ENCODE measurements around the gene FSHR. TPM values are rescaled to one million over a fixed set of nuclear protein-coding genes. Genes with fewer than 3 reads are reported as not detected.
A peak's percentile ranks its signal among the peaks of the same experiment; 100 is the strongest.

The FSHR gene
- total RNA-seq, 2 experiments from 2014 or later, result not detected

- Mint-ChIP-seq H3K27ac (no peak overlapping the region), H3K4me3 (no peak overlapping the region), H3K9me3 (ENCODE audit: insufficient read depth) (no peaks in the 10 kb centered on the region), H3K4me1 (ENCODE audit: low read depth) (no peaks in the 10 kb centered on the region), H3K27me3 (ENCODE audit: low read depth) (no peaks in the 10 kb centered on the region), H3K36me3 (ENCODE audit: low read depth) (no peaks in the 10 kb centered on the region)
- POLR2A ChIA-PET, result no interaction called here
- ATAC-seq (no peak), DNase-seq (no peak)
- CTCF ChIA-PET, result no interaction called here
Measured at GRCh38 chr2:48971801-48972200, 182.5 kb downstream of the FSHR start.

DNA sequence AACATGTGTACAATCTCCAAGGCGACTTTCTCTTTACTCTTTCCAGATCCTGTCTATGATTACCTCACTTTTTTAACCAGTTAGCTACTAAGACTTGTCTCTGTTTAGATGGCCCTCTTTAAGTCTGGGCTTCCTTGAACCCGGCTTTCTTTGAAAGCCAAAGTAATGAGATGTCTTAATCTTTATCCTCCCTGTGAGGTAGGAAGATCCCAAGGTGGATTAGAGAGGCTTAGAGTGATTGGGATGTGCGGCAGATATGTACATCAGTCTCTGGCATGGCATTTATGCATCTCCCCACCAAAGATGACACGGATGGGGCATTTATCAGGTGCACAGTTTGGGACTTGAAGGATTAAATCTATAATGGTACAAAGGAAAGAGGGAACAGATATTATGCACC lies 186.3 kb downstream of the FSHR start:
- no peak for DNase-seq
- Mint-ChIP-seq H3K9me3 (ENCODE audit: insufficient read depth) (no peaks in the 10 kb centered on the region), H3K4me1 (ENCODE audit: low read depth) (no peaks in the 10 kb centered on the region), H3K36me3 (ENCODE audit: low read depth) (no peaks in the 10 kb centered on the region), H3K27me3 (ENCODE audit: low read depth) (no peaks in the 10 kb centered on the region), H3K4me3 (no peak overlapping the region), H3K27ac (no peak overlapping the region)
- ATAC-seq, result no peak
- POLR2A ChIA-PET, result no interaction called here
- CTCF ChIA-PET, result no interaction called here

GRCh38 chr2:48965204-48965603 lies 189.1 kb downstream of the FSHR start:
- no peaks in the 10 kb centered on the region for H3K9me3 Mint-ChIP-seq (ENCODE audit: insufficient read depth)
- DNase-seq (no peak), ATAC-seq (no peak)
- no peaks in the 10 kb centered on the region for H3K27me3 Mint-ChIP-seq (ENCODE audit: low read depth)
- ChIA-PET CTCF (no interaction called here), POLR2A (no interaction called here)
- H3K4me1 Mint-ChIP-seq (ENCODE audit: low read depth), result no peaks in the 10 kb centered on the region
- H3K27ac Mint-ChIP-seq, result no peak overlapping the region
- H3K4me3 Mint-ChIP-seq, result no peak overlapping the region
- H3K36me3 Mint-ChIP-seq (ENCODE audit: low read depth), result no peaks in the 10 kb centered on the region

DNA sequence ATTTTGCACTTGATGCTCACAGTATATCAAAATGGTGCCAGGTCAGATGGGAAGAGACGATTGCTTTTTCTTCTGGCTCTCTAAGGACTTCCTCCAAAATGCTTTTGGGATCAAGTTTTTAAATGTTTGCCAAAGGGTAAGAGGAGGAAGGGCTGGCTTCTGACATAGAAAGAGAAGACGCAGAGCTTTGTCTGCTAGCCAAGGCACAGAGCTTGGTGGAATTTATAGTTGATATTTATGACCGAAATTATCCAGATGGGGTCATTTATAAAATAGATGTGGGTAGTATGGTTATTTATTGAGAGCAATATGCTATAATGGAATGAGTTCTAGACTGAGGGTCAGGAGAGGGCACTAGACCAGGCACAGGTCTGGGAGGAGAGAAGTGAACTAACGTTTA lies 193.3 kb downstream of the FSHR start:
- Mint-ChIP-seq H3K9me3 (ENCODE audit: insufficient read depth) (no peaks in the 10 kb centered on the region), H3K36me3 (ENCODE audit: low read depth) (no peaks in the 10 kb centered on the region), H3K27ac (no peak overlapping the region), H3K4me1 (ENCODE audit: low read depth) (no peaks in the 10 kb centered on the region), H3K4me3 (no peak overlapping the region), H3K27me3 (ENCODE audit: low read depth) (no peaks in the 10 kb centered on the region)
- POLR2A ChIA-PET, result no interaction called here
- no peak for DNase-seq
- no peak for ATAC-seq
- CTCF ChIA-PET, result no interaction called here

DNA sequence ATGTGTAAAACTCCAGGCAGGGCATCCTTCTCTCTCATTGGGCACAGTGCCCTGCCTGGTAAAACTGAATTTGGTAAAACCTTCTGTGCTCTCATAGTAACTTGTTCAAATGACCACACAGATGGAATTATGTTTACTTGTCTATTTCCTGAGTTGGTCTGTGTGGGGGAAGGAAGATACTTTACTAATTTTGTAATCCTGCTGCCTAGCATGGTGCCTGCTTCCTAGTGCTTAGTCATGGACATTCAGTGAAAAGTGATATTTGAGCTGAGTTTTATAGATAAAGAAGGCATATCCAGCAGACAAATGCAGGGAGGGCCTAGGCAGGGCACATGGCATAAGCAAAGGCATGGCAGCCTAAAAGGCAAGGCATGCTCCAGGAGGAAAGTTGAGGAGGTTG lies 199.4 kb downstream of the FSHR start:
- no peak for ATAC-seq
- POLR2A ChIA-PET, result no interaction called here
- H3K4me3 Mint-ChIP-seq, result no peak overlapping the region
- H3K9me3 Mint-ChIP-seq (ENCODE audit: insufficient read depth), result no peaks in the 10 kb centered on the region
- no peaks in the 10 kb centered on the region for H3K27me3 Mint-ChIP-seq (ENCODE audit: low read depth)
- H3K4me1 Mint-ChIP-seq (ENCODE audit: low read depth), result no peaks in the 10 kb centered on the region
- DNase-seq, result no peak
- no peak overlapping the region for H3K27ac Mint-ChIP-seq
- H3K36me3 Mint-ChIP-seq (ENCODE audit: low read depth), result no peaks in the 10 kb centered on the region
- CTCF ChIA-PET, result no interaction called here

DNA sequence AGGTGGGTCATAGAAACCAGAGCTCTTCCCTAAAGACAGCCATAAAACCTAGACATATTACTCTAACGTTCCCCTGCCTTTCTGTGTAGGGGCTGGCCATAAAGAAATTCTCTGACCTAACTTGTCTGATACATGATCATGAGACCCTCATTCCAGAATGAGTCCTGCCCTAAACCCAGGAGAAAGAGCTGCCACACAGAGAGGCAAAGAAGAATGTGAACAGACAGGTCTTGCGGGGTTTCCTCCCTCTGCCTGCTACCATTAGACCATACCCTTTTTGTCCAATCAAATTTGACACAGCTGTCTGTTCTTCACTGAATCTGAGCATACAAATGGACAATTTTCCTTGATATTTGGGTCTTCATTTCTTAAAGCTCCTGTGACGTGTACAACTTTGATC lies 200.0 kb downstream of the FSHR start:
- H3K36me3 Mint-ChIP-seq (ENCODE audit: low read depth), result no peaks in the 10 kb centered on the region
- DNase-seq, result no peak
- no peaks in the 10 kb centered on the region for H3K27me3 Mint-ChIP-seq (ENCODE audit: low read depth)
- no peaks in the 10 kb centered on the region for H3K4me1 Mint-ChIP-seq (ENCODE audit: low read depth)
- H3K9me3 Mint-ChIP-seq (ENCODE audit: insufficient read depth), result no peaks in the 10 kb centered on the region
- no peak for ATAC-seq
- no peak overlapping the region for H3K27ac Mint-ChIP-seq
- H3K4me3 Mint-ChIP-seq, result no peak overlapping the region
- POLR2A ChIA-PET, result no interaction called here
- CTCF ChIA-PET, result no interaction called here

GRCh38 chr2:48952614-48953013 lies 201.7 kb downstream of the FSHR start:
- Mint-ChIP-seq H3K27ac (no peak overlapping the region), H3K4me3 (no peak overlapping the region), H3K9me3 (ENCODE audit: insufficient read depth) (no peaks in the 10 kb centered on the region), H3K4me1 (ENCODE audit: low read depth) (no peaks in the 10 kb centered on the region), H3K36me3 (ENCODE audit: low read depth) (no peaks in the 10 kb centered on the region), H3K27me3 (ENCODE audit: low read depth) (no peaks in the 10 kb centered on the region)
- no peak for ATAC-seq
- DNase-seq, result no peak
- CTCF ChIA-PET, result no interaction called here
- POLR2A ChIA-PET, result no interaction called here

- POLR2A ChIA-PET, result no interaction called here
- ATAC-seq, result no peak
- DNase-seq, result no peak
- no peaks in the 10 kb centered on the region for H3K9me3 Mint-ChIP-seq (ENCODE audit: insufficient read depth)
- H3K4me1 Mint-ChIP-seq (ENCODE audit: low read depth), result no peaks in the 10 kb centered on the region
- H3K27ac Mint-ChIP-seq, result no peak overlapping the region
- H3K36me3 Mint-ChIP-seq (ENCODE audit: low read depth), result no peaks in the 10 kb centered on the region
- CTCF ChIA-PET, result no interaction called here
- no peaks in the 10 kb centered on the region for H3K27me3 Mint-ChIP-seq (ENCODE audit: low read depth)
- H3K4me3 Mint-ChIP-seq, result no peak overlapping the region
Measured at GRCh38 chr2:48952143-48952542, 202.2 kb downstream of the FSHR start.

DNA sequence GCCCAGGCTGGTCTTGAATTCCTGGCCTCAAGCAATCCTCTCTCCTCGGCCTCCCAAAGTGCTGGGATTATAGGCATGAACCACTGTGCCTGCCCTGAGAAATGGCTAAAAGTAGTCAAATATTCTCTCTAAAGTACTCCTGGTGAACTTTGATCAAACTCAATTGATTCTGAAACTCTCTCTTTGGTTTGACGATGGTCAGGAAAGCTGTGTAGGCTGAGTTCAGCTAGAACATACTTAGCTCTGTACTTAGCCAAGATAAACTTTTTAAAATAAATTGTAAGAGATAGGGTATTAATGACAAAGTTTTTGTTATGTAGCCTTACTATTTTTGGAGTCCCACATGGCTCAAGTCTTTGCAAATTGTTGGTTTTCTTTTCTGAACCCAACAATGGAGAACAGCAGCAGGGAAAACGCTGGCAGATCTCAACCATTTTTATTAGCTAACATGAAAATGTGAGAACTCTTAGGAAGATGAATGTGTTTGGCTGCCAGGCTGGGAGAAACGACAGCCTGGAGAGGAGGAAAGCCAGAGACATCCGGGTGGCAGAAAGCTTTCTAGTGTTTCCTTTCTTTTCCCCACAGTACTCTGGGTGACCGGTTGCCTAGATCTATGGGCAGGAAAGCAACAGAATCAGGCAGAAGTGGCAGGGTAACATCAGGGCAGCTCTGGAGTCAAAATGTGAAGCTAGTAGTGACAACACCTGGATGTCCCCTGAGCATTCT lies 205.8 kb downstream of the FSHR start:
- Mint-ChIP-seq H3K4me3 (no peak overlapping the region), H3K4me1 (ENCODE audit: low read depth) (no peaks in the 10 kb centered on the region), H3K9me3 (ENCODE audit: insufficient read depth) (no peaks in the 10 kb centered on the region), H3K27me3 (ENCODE audit: low read depth) (no peaks in the 10 kb centered on the region), H3K36me3 (ENCODE audit: low read depth) (no peaks in the 10 kb centered on the region), H3K27ac (no peak overlapping the region)
- no peak for DNase-seq
- ChIA-PET POLR2A (no interaction called here), CTCF (interaction anchor here (0.8 to 0.9 kb wide), 2 partner anchors 1454 to 1544 kb away, joined by 3 read pairs; no protein-coding TSS in a partner anchor)
- ATAC-seq, result no peak

GRCh38 chr2:48946449-48947048 lies 207.8 kb downstream of the FSHR start:
- H3K36me3 Mint-ChIP-seq (ENCODE audit: low read depth), result no peaks in the 10 kb centered on the region
- ChIA-PET POLR2A (no interaction called here), CTCF (interaction anchor here (0.8 to 1.6 kb wide), 5 partner anchors 12 to 1545 kb away, joined by 3 to 9 read pairs (median 4); no protein-coding TSS in a partner anchor)
- H3K27me3 Mint-ChIP-seq (ENCODE audit: low read depth), result no peaks in the 10 kb centered on the region
- H3K27ac Mint-ChIP-seq, result no peak overlapping the region
- no peak for ATAC-seq
- H3K9me3 Mint-ChIP-seq (ENCODE audit: insufficient read depth), result no peaks in the 10 kb centered on the region
- no peaks in the 10 kb centered on the region for H3K4me1 Mint-ChIP-seq (ENCODE audit: low read depth)
- H3K4me3 Mint-ChIP-seq, result no peak overlapping the region
- peak; percentile 24 for DNase-seq

DNA sequence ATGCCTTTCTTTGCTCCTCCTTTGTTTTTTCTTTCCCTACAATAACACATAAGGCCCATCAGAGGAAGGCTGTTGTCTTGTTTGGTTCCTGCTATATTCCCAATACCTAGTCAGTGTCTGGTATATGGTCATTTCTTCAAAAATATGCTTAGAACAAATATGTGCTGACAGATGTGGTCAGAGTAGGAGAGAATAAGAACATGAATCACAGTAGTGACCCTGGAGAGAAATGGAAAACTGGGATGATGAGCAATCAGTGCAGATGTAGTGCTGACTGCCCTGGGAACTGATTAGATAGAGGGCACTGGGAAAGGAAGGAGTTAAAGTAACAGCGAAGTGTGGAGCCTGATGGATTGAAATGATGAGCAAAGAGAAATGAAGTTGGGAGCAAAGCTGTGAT lies 209.4 kb downstream of the FSHR start:
- CTCF ChIA-PET, result interaction anchor here (1.6 kb wide), 1 partner anchor 1457 kb away, joined by 8 read pairs; no protein-coding TSS in a partner anchor
- Mint-ChIP-seq H3K27me3 (ENCODE audit: low read depth) (no peaks in the 10 kb centered on the region), H3K4me1 (ENCODE audit: low read depth) (no peaks in the 10 kb centered on the region), H3K4me3 (no peak overlapping the region), H3K27ac (no peak overlapping the region), H3K36me3 (ENCODE audit: low read depth) (no peaks in the 10 kb centered on the region), H3K9me3 (ENCODE audit: insufficient read depth) (no peaks in the 10 kb centered on the region)
- POLR2A ChIA-PET, result no interaction called here
- DNase-seq (no peak), ATAC-seq (no peak)

GRCh38 chr2:48943436-48943835 lies 210.9 kb downstream of the FSHR start:
- DNase-seq (no peak), ATAC-seq (no peak)
- no peaks in the 10 kb centered on the region for H3K9me3 Mint-ChIP-seq (ENCODE audit: insufficient read depth)
- no peaks in the 10 kb centered on the region for H3K36me3 Mint-ChIP-seq (ENCODE audit: low read depth)
- ChIA-PET POLR2A (no interaction called here), CTCF (no interaction called here)
- H3K4me1 Mint-ChIP-seq (ENCODE audit: low read depth), result no peaks in the 10 kb centered on the region
- no peak overlapping the region for H3K27ac Mint-ChIP-seq
- H3K27me3 Mint-ChIP-seq (ENCODE audit: low read depth), result no peaks in the 10 kb centered on the region
- no peak overlapping the region for H3K4me3 Mint-ChIP-seq

GRCh38 chr2:48941908-48942307 lies 212.4 kb downstream of the FSHR start:
- DNase-seq (no peak), ATAC-seq (no peak)
- POLR2A ChIA-PET, result no interaction called here
- Mint-ChIP-seq H3K4me3 (no peak overlapping the region), H3K4me1 (ENCODE audit: low read depth) (no peaks in the 10 kb centered on the region), H3K9me3 (ENCODE audit: insufficient read depth) (no peaks in the 10 kb centered on the region), H3K27ac (no peak overlapping the region), H3K36me3 (ENCODE audit: low read depth) (no peaks in the 10 kb centered on the region), H3K27me3 (ENCODE audit: low read depth) (no peaks in the 10 kb centered on the region)
- CTCF ChIA-PET, result no interaction called here
